ENCODE measurements around the gene LDHD.

GRCh38 chr16:75065149-75065505 lies 51.5 kb downstream of the LDHD start:
- TF ChIP-seq CTCF (IDR thresholded peaks at IDR 0.05; ENCODE audit: borderline replicate concordance, extremely low read depth, low read length, poor library complexity, severe bottlenecking) (no peak), EZH2 (IDR thresholded peaks at IDR 0.05; ENCODE audit: borderline replicate concordance, low read depth, low read length, severe bottlenecking) (no peak)
